SK-N-SH treated with all-trans-retinoic acid at 6 μM for 48 hours (cell line): ENCODE measurements around the gene TMEM30B.
"Not testable (repeated sequence)": the region's sequence is repeated elsewhere in the genome, so short reads cannot be mapped to it uniquely, and the experiment has no call there.

Experiments
- ATAC-seq: fragments of 200-7000 bp; cut with Tn5 transposase; 3 replicates; pipeline ENCODE4 v1.9.1; 2020; ENCODE audit warnings: mild to moderate bottlenecking, moderate library complexity
- BACH2 ChIP-seq: fragments of 250-450 bp; sonication (Bioruptor Pico); IDR thresholded peaks from 2 replicates; pipeline ENCODE4 v1.9.0; 2021; ENCODE audit warnings: mild to moderate bottlenecking, borderline replicate concordance
- CREB5 ChIP-seq: fragments of 250-450 bp; sonication (Bioruptor Pico); IDR thresholded peaks from 2 replicates; pipeline ENCODE4 v1.5.1; 2020; ENCODE audit warnings: low read depth, mild to moderate bottlenecking, moderate library complexity
- CSRNP3 ChIP-seq: fragments of 250-450 bp; sonication (Bioruptor Pico); IDR thresholded peaks from 2 replicates; pipeline ENCODE4 v1.5.1; 2021; ENCODE audit warnings: mild to moderate bottlenecking, moderate library complexity
- ESRRG ChIP-seq: fragments of 250-450 bp; sonication (Bioruptor Pico); IDR thresholded peaks from 2 replicates; pipeline ENCODE4 v1.6.1; 2021; ENCODE audit warnings: mild to moderate bottlenecking
- ISL1 ChIP-seq: fragments of 250-450 bp; sonication (Bioruptor Pico); IDR thresholded peaks from 2 replicates; pipeline ENCODE4 v2.1.2; 2022; ENCODE audit warnings: mild to moderate bottlenecking, moderate library complexity
- OSR1 ChIP-seq: fragments of 250-450 bp; sonication (Bioruptor Pico); IDR thresholded peaks from 2 replicates; pipeline ENCODE4 v1.8.0; 2022; ENCODE audit warnings: moderate library complexity, mild to moderate bottlenecking, inconsistent platforms
- PATZ1 ChIP-seq: fragments of 250-450 bp; sonication (Bioruptor Pico); IDR thresholded peaks from 2 replicates; pipeline ENCODE4 v1.8.0; 2020; ENCODE audit warnings: mild to moderate bottlenecking, moderate library complexity, borderline replicate concordance
- POU6F1 ChIP-seq: fragments of 250-450 bp; sonication (Bioruptor Pico); IDR thresholded peaks from 2 replicates; pipeline ENCODE4 v1.8.0; 2021; ENCODE audit warnings: low read depth, mild to moderate bottlenecking, moderate library complexity, borderline replicate concordance
- SNAI2 ChIP-seq: fragments of 250-450 bp; sonication (Bioruptor Pico); IDR thresholded peaks from 2 replicates; pipeline ENCODE4 v1.5.0; 2020; ENCODE audit warnings: mild to moderate bottlenecking, moderate library complexity
- TOX ChIP-seq: fragments of 250-450 bp; sonication (Bioruptor Pico); IDR thresholded peaks from 2 replicates; pipeline ENCODE4 v1.8.0; 2021; ENCODE audit warnings: mild to moderate bottlenecking, moderate library complexity, borderline replicate concordance
- TSHZ2 ChIP-seq: fragments of 250-450 bp; sonication (Bioruptor Pico); IDR thresholded peaks from 2 replicates; pipeline ENCODE4 v1.5.0; 2020; ENCODE audit warnings: mild to moderate bottlenecking, moderate library complexity
- ZC3H10 ChIP-seq: fragments of 250-450 bp; sonication (Bioruptor Pico); IDR thresholded peaks from 2 replicates; pipeline ENCODE4 v1.5.1; 2021; ENCODE audit warnings: mild to moderate bottlenecking, moderate library complexity
- ZFP3 ChIP-seq: fragments of 250-450 bp; sonication (Bioruptor Pico); IDR thresholded peaks from 2 replicates; pipeline ENCODE4 v1.5.0; 2020; ENCODE audit warnings: mild to moderate bottlenecking, moderate library complexity
- ZNF565 ChIP-seq: fragments of 450-650 bp; formaldehyde crosslinking; conservative IDR thresholded peaks from 2 replicates; pipeline ENCODE4 v1.5.0; 2020; ENCODE audit warnings: low read depth, mild to moderate bottlenecking, moderate library complexity
- ZNF70 ChIP-seq: fragments of 450-650 bp; formaldehyde crosslinking; IDR thresholded peaks from 2 replicates; pipeline ENCODE4 v1.5.0; 2020; ENCODE audit warnings: mild to moderate bottlenecking, moderate library complexity
- ZNF8 ChIP-seq: fragments of 450-650 bp; formaldehyde crosslinking; IDR thresholded peaks from 2 replicates; pipeline ENCODE4 v1.5.0; 2020; ENCODE audit warnings: mild to moderate bottlenecking, moderate library complexity

The TMEM30B gene

GRCh38 chr14:61315313-61315712, 34.2 kb upstream of the TMEM30B start:
- ATAC-seq = no peak
- TF ChIP-seq BACH2 (no peak), ESRRG (CRISPR knock-in tag) (no peak), TOX (no peak), ZNF8 (CRISPR knock-in tag) (no peak), TSHZ2 (CRISPR knock-in tag) (no peak), CREB5 (CRISPR knock-in tag) (no peak), ZNF565 (CRISPR knock-in tag) (no peak), ZFP3 (CRISPR knock-in tag) (no peak), POU6F1 (no peak)

GRCh38 chr14:61308701-61309100, 27.6 kb upstream of the TMEM30B start:
- not testable (repeated sequence) for ATAC-seq

- ATAC-seq = no peak
- TF ChIP-seq ISL1 (CRISPR knock-in tag) = no peak
- TF ChIP-seq ZNF8 (CRISPR knock-in tag) = no peak
- TF ChIP-seq TSHZ2 (CRISPR knock-in tag) = no peak
- no peak for TF ChIP-seq TOX
- TF ChIP-seq CSRNP3 = no peak
- no peak for TF ChIP-seq ZNF565 (CRISPR knock-in tag)
- no peak for TF ChIP-seq POU6F1
- TF ChIP-seq OSR1 (CRISPR knock-in tag) = no peak
- TF ChIP-seq ZC3H10 (CRISPR knock-in tag) = no peak
- TF ChIP-seq PATZ1 (CRISPR knock-in tag) = no peak
- no peak for TF ChIP-seq ESRRG (CRISPR knock-in tag)
- TF ChIP-seq CREB5 (CRISPR knock-in tag) = no peak
- TF ChIP-seq SNAI2 (CRISPR knock-in tag) = no peak
- no peak for TF ChIP-seq ZNF70
- TF ChIP-seq, all 23 proteins: peak for 0
Measured at GRCh38 chr14:61308198-61308597, 27.1 kb upstream of the TMEM30B start.
